ENCODE results near the gene TOMM40.
"Not testable (repeated sequence)": the region's sequence is repeated elsewhere in the genome, so short reads cannot be mapped to it uniquely, and the experiment has no call there.

Gene TOMM40

DNA sequence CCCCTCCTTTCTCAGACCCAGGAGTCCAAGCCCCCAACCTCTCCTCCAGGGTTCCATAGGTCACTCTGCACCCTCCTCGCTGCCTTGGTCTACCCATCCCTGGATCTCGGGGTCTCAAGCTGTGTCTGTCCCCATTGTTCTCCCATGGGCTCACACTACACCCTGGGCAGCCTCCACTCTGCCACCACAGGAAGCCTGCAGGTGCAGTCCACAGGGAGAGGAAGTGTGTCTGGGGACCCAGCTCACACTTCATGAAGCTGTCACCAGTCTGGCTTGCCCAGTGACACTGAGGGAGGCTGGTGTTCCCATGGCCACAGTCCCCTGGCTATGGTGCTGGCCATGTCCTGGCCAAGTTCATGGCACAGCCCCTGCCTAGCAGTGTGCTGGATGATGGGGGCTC is 39.6 kb upstream of the TOMM40 start:
- H3K27ac ChIP-seq (ENCODE audit: low read depth, low read length), result no peak overlapping the region
- peaks cover 4 to 62% (median 42%) of the 10 kb centered on the region in 5 donors for H3K4me1 ChIP-seq (ENCODE audit: control insufficient read depth in 5 of 5, insufficient read depth in 5 of 5, low read length in 5 of 5)
- H3K9ac ChIP-seq (ENCODE audit: low read length in 5 of 5), result no peak overlapping the region
- H3K27me3 ChIP-seq (ENCODE audit: control insufficient read depth in 5 of 5, insufficient read depth in 4 of 5, low read length in 5 of 5), result no peaks in the 10 kb centered on the region
- no peak overlapping the region for H3K4me3 ChIP-seq (ENCODE audit: low read depth in 1 of 5, low read length in 5 of 5)
- peaks cover 0 to 10% (median 0%) of the 10 kb centered on the region in 5 donors for H3K36me3 ChIP-seq (ENCODE audit: control insufficient read depth in 5 of 5, insufficient read depth in 5 of 5, low read length in 5 of 5)
- no peaks in the 10 kb centered on the region for H3K9me3 ChIP-seq (ENCODE audit: control insufficient read depth in 5 of 5, low read length in 5 of 5)

DNA sequence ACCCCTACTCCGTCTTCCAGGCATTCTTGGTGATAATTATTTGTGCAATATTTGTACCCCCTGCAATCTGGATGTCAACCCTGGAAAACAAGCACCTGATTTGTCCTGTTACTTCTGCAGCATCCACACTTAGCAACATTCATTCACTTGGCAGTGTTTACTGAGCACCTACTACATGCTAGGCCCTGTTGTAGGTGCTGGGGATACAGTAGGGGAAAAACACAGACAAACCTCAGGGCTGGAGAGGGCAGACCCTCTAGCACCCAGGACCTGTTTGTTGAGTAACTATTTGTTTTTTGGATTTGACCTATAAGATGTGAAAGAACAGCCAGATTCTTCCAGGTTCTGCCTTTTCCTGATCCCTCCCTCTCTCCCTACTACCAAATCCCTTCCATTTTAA is 35.4 kb upstream of the TOMM40 start:
- Histone ChIP-seq H3K27me3 (ENCODE audit: control insufficient read depth in 5 of 5, insufficient read depth in 4 of 5, low read length in 5 of 5) (no peaks in the 10 kb centered on the region), H3K9ac (ENCODE audit: low read length in 5 of 5) (no peak overlapping the region), H3K36me3 (ENCODE audit: control insufficient read depth in 5 of 5, insufficient read depth in 5 of 5, low read length in 5 of 5) (peaks cover 0 to 11% (median 3%) of the 10 kb centered on the region in 5 donors), H3K4me3 (ENCODE audit: low read depth in 1 of 5, low read length in 5 of 5) (no peak overlapping the region), H3K27ac (ENCODE audit: low read depth, low read length) (peak overlapping the region; percentile 17), H3K4me1 (ENCODE audit: control insufficient read depth in 5 of 5, insufficient read depth in 5 of 5, low read length in 5 of 5) (peaks cover 0 to 47% (median 14%) of the 10 kb centered on the region in 5 donors), H3K9me3 (ENCODE audit: control insufficient read depth in 5 of 5, low read length in 5 of 5) (no peaks in the 10 kb centered on the region)

DNA sequence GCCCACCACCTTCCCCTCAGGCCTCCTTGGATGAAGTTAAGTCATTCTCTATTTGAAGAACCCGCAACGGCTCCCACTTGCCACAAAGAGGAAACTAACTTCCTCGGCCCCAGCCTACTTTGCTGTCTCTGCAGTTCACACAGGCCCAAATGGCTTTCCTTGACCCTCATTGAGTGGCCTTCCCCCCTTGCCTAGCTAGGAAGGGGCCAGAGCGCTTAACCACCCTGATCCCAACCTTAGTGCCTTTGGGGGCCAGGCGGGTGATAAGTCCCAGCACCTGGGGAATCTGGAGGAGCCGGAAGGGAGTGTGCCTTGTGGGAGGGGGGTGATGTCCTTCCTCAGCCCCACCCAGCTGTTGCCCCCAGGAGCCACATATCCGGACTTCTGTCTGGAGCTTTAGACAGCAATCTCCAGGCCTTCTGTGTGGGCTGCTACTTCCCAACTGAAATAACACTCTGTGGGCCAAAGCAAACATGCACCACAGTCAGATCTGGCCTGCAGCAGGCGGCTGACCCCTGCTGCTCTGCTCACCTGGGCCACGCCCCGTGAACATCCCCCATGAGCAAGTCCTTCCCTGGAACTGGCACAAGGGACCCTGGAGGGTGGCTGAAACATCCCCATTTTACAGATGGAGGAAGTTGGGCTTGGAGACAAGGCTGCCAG is 34.5 kb upstream of the TOMM40 start:
- Histone ChIP-seq H3K27ac (ENCODE audit: low read depth, low read length) (peak overlapping the region; percentile 17), H3K27me3 (ENCODE audit: control insufficient read depth in 5 of 5, insufficient read depth in 4 of 5, low read length in 5 of 5) (no peaks in the 10 kb centered on the region), H3K9me3 (ENCODE audit: control insufficient read depth in 5 of 5, low read length in 5 of 5) (no peaks in the 10 kb centered on the region), H3K4me1 (ENCODE audit: control insufficient read depth in 5 of 5, insufficient read depth in 5 of 5, low read length in 5 of 5) (peaks cover 0 to 41% (median 11%) of the 10 kb centered on the region in 5 donors), H3K36me3 (ENCODE audit: control insufficient read depth in 5 of 5, insufficient read depth in 5 of 5, low read length in 5 of 5) (peaks cover 0 to 9% (median 3%) of the 10 kb centered on the region in 5 donors), H3K9ac (ENCODE audit: low read length in 5 of 5) (peak overlapping the region in 1 of 5 donors; percentile 8), H3K4me3 (ENCODE audit: low read depth in 1 of 5, low read length in 5 of 5) (no peak overlapping the region)

DNA sequence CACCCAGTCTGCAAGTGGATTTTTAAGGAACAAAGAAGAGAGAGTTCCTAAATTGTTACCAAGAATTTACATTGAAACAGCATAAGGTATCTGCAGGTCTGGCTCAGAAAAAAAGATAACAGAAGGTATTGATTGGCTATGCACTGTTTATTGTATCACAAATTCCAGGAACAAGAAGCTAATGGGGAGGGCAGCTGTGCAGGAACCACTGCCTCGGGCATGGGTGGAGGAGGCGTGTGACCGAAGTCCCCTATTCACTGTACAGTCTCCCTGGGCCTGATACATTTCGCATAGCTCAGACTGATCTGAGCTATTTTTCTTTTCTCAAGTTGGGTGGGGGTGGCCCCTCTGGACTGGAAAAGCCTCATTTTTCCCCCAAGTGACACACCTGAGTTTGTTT is 33.2 kb upstream of the TOMM40 start:
- H3K4me1 ChIP-seq (ENCODE audit: control insufficient read depth in 5 of 5, insufficient read depth in 5 of 5, low read length in 5 of 5), result peaks cover 0 to 38% (median 11%) of the 10 kb centered on the region in 5 donors
- no peak overlapping the region for H3K27ac ChIP-seq (ENCODE audit: low read depth, low read length)
- H3K4me3 ChIP-seq (ENCODE audit: low read depth in 1 of 5, low read length in 5 of 5), result no peak overlapping the region
- H3K9ac ChIP-seq (ENCODE audit: low read length in 5 of 5), result no peak overlapping the region
- H3K9me3 ChIP-seq (ENCODE audit: control insufficient read depth in 5 of 5, low read length in 5 of 5), result no peaks in the 10 kb centered on the region
- H3K27me3 ChIP-seq (ENCODE audit: control insufficient read depth in 5 of 5, insufficient read depth in 4 of 5, low read length in 5 of 5), result no peaks in the 10 kb centered on the region
- H3K36me3 ChIP-seq (ENCODE audit: control insufficient read depth in 5 of 5, insufficient read depth in 5 of 5, low read length in 5 of 5), result peaks cover 0 to 7% (median 3%) of the 10 kb centered on the region in 5 donors

DNA sequence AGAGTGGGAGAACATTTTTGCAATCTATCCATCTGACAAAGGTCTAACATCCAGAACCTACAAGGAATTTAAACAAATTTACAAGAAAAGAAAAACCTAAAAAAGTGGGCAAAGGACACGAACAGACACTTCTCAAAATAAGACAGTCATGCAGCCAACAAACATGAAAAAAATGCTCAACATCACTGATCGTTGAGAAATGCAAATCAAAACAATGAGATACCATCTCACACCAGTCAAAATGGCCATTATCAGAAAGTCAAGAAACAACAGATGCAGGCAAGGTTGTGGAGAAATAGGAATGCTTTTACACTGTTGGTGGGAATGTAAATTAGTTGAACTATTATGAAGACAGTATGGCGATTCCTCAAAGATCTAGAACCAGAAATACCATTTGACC is 29.5 kb upstream of the TOMM40 start:
- Histone ChIP-seq H3K36me3 (ENCODE audit: control insufficient read depth in 5 of 5, insufficient read depth in 5 of 5, low read length in 5 of 5) (peaks cover 0 to 18% (median 12%) of the 10 kb centered on the region in 5 donors), H3K4me1 (ENCODE audit: control insufficient read depth in 5 of 5, insufficient read depth in 5 of 5, low read length in 5 of 5) (peaks cover 0 to 34% (median 6%) of the 10 kb centered on the region in 5 donors)
- H3K9me3 ChIP-seq (ENCODE audit: control insufficient read depth in 5 of 5, low read length in 5 of 5); H3K27me3 ChIP-seq (ENCODE audit: control insufficient read depth in 5 of 5, insufficient read depth in 4 of 5, low read length in 5 of 5); H3K27ac ChIP-seq (ENCODE audit: low read depth, low read length); H3K4me3 ChIP-seq (ENCODE audit: low read depth in 1 of 5, low read length in 5 of 5); H3K9ac ChIP-seq (ENCODE audit: low read length in 5 of 5): not testable (repeated sequence)

DNA sequence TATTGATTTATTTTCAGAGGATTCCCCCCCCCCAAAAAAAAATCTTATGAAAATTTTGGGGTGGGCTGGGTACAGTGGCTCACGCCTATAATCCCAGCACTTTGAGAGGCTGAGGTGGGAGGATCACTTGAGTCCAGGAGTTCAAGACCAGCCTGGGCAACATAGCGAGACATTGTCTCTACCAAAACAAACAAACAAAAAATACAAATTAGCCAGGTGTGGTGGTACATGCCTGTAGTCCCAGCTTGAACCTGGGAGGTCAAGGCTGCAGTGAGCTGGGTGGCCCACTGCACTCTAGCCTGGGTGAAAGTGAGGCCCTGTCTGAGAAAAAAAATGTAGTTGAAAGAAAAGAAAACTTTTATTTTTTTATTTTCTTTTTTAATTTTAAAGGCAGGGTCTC is 27.1 kb upstream of the TOMM40 start:
- Histone ChIP-seq H3K9ac (ENCODE audit: low read length in 5 of 5) (no peak overlapping the region), H3K27me3 (ENCODE audit: control insufficient read depth in 5 of 5, insufficient read depth in 4 of 5, low read length in 5 of 5) (no peaks in the 10 kb centered on the region), H3K9me3 (ENCODE audit: control insufficient read depth in 5 of 5, low read length in 5 of 5) (no peaks in the 10 kb centered on the region), H3K36me3 (ENCODE audit: control insufficient read depth in 5 of 5, insufficient read depth in 5 of 5, low read length in 5 of 5) (peaks cover 0 to 26% (median 17%) of the 10 kb centered on the region in 5 donors), H3K4me1 (ENCODE audit: control insufficient read depth in 5 of 5, insufficient read depth in 5 of 5, low read length in 5 of 5) (peaks cover 0 to 32% (median 0%) of the 10 kb centered on the region in 5 donors), H3K27ac (ENCODE audit: low read depth, low read length) (no peak overlapping the region), H3K4me3 (ENCODE audit: low read depth in 1 of 5, low read length in 5 of 5) (no peak overlapping the region)

DNA sequence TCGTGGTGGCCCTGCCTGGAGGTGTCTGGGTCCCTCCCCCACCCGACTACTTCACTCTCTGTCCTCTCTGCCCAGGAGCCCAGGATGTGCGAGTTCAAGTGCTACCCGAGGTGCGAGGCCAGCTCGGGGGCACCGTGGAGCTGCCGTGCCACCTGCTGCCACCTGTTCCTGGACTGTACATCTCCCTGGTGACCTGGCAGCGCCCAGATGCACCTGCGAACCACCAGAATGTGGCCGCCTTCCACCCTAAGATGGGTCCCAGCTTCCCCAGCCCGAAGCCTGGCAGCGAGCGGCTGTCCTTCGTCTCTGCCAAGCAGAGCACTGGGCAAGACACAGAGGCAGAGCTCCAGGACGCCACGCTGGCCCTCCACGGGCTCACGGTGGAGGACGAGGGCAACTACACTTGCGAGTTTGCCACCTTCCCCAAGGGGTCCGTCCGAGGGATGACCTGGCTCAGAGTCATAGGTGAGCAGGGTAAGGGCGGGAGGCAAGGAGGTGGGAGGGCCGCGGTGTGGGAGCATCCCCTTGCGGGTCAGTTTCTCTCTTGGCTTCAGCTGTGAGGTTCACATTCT is 25.8 kb upstream of the TOMM40 start:
- Histone ChIP-seq H3K4me1 (ENCODE audit: control insufficient read depth in 5 of 5, insufficient read depth in 5 of 5, low read length in 5 of 5) (peaks cover 2 to 34% (median 8%) of the 10 kb centered on the region in 5 donors), H3K9ac (ENCODE audit: low read length in 5 of 5) (no peak overlapping the region), H3K27ac (ENCODE audit: low read depth, low read length) (peak overlapping the region; percentile 44), H3K4me3 (ENCODE audit: low read depth in 1 of 5, low read length in 5 of 5) (no peak overlapping the region), H3K36me3 (ENCODE audit: control insufficient read depth in 5 of 5, insufficient read depth in 5 of 5, low read length in 5 of 5) (peaks cover 0 to 26% (median 14%) of the 10 kb centered on the region in 5 donors), H3K27me3 (ENCODE audit: control insufficient read depth in 5 of 5, insufficient read depth in 4 of 5, low read length in 5 of 5) (no peaks in the 10 kb centered on the region), H3K9me3 (ENCODE audit: control insufficient read depth in 5 of 5, low read length in 5 of 5) (no peaks in the 10 kb centered on the region)

DNA sequence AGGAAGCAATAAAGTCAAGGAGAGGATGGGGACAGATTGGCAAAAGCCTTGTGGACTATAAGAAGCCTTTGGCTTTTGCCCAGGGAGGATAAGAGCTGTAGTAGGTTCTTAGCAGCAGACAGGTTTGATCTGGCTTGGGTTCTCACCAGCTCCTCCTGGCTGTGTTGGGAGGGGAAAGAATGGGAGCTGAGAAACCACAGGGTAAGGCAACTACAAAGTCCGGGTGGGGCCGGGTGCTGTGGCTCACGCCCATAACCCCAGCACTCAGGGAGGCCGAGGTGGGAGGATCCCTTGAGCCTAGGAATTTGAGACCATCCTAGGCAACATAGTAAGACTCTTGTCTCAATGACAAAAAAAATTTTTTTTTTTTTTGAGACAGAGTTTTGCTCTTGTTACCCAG is 24.4 kb upstream of the TOMM40 start:
- H3K9me3 ChIP-seq (ENCODE audit: control insufficient read depth in 5 of 5, low read length in 5 of 5), result no peaks in the 10 kb centered on the region

DNA sequence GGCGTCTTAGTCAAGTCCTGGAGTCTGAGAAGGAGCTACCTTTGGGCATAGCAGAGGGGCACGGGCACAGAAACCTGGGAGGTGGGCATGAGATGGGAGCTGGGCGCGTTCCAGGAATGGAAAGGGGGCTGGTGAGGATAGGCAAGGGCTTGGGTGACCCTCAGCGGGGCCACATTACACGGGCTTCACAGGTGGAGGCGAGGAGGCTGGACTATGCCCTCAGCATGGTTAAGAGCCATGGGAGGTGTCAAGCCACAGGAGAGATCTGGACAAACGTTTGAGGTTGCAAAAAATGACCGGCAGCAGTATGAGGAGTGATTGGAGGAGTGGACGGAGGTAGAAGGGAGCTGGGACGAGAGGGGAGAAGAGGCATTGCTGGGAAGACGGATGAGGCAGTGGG is 23.5 kb upstream of the TOMM40 start:
- Histone ChIP-seq H3K9ac (ENCODE audit: low read length in 5 of 5) (no peak overlapping the region), H3K9me3 (ENCODE audit: control insufficient read depth in 5 of 5, low read length in 5 of 5) (no peaks in the 10 kb centered on the region), H3K27me3 (ENCODE audit: control insufficient read depth in 5 of 5, insufficient read depth in 4 of 5, low read length in 5 of 5) (no peaks in the 10 kb centered on the region), H3K27ac (ENCODE audit: low read depth, low read length) (peak overlapping the region; percentile 58), H3K4me1 (ENCODE audit: control insufficient read depth in 5 of 5, insufficient read depth in 5 of 5, low read length in 5 of 5) (peaks cover 2 to 47% (median 13%) of the 10 kb centered on the region in 5 donors), H3K4me3 (ENCODE audit: low read depth in 1 of 5, low read length in 5 of 5) (no peak overlapping the region), H3K36me3 (ENCODE audit: control insufficient read depth in 5 of 5, insufficient read depth in 5 of 5, low read length in 5 of 5) (peaks cover 3 to 38% (median 27%) of the 10 kb centered on the region in 5 donors)

More for the DNA sequence above, 24.4 kb upstream of the TOMM40 start:
- peaks cover 2 to 39% (median 10%) of the 10 kb centered on the region in 5 donors for H3K4me1 ChIP-seq (ENCODE audit: control insufficient read depth in 5 of 5, insufficient read depth in 5 of 5, low read length in 5 of 5)
- no peak overlapping the region for H3K9ac ChIP-seq (ENCODE audit: low read length in 5 of 5)
- H3K36me3 ChIP-seq (ENCODE audit: control insufficient read depth in 5 of 5, insufficient read depth in 5 of 5, low read length in 5 of 5), result peaks cover 0 to 29% (median 18%) of the 10 kb centered on the region in 5 donors
- no peak overlapping the region for H3K4me3 ChIP-seq (ENCODE audit: low read depth in 1 of 5, low read length in 5 of 5)
- no peaks in the 10 kb centered on the region for H3K27me3 ChIP-seq (ENCODE audit: control insufficient read depth in 5 of 5, insufficient read depth in 4 of 5, low read length in 5 of 5)
- H3K27ac ChIP-seq (ENCODE audit: low read depth, low read length), result peak overlapping the region; percentile 44

DNA sequence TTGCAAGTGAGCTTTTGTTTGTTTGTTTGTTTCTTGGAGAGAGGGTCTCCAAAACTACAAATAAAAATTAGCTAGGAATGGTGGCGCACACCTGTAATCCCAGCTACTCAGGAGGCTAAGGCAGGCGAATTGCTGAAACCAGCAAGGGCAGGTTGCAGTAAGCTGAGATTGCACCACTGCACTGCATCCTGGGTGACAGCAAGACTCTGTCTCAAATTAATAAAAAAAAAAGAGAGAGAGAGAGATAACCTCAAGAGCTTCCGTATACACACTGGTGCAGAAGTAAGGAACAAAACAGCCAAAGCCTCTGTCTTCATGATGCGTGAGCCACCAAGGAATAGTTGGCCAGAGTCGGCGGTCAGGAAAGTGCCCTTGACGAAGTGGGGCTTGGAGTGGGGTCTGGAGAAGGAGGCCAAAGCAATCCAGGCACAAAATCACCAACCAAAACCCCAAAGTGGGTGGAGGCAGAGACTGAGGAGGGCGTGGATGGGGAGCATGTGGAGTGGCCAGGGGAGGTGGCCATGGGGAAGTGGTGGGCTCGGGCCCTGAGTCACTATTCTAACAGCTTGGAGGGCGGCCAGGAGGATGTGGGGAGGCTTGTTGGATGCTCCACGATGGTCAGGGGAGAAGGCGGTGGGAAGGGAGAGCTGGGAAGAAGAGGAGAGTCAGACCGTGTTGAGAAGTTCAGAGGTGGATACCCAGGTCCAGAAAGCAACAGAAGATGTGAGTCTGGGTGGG is 21.2 kb upstream of the TOMM40 start:
- peaks cover 3 to 59% (median 47%) of the 10 kb centered on the region in 5 donors for H3K36me3 ChIP-seq (ENCODE audit: control insufficient read depth in 5 of 5, insufficient read depth in 5 of 5, low read length in 5 of 5)
- peak overlapping the region; percentile 76 for H3K27ac ChIP-seq (ENCODE audit: low read depth, low read length)
- peak overlapping the region in 3 of 5 donors; percentile 19 to 48 (median 34) for H3K9ac ChIP-seq (ENCODE audit: low read length in 5 of 5)

More for the DNA sequence above, 21.2 kb upstream of the TOMM40 start:
- Histone ChIP-seq H3K27me3 (ENCODE audit: control insufficient read depth in 5 of 5, insufficient read depth in 4 of 5, low read length in 5 of 5) (no peaks in the 10 kb centered on the region), H3K9me3 (ENCODE audit: control insufficient read depth in 5 of 5, low read length in 5 of 5) (no peaks in the 10 kb centered on the region), H3K4me1 (ENCODE audit: control insufficient read depth in 5 of 5, insufficient read depth in 5 of 5, low read length in 5 of 5) (peaks cover 2 to 58% (median 16%) of the 10 kb centered on the region in 5 donors), H3K4me3 (ENCODE audit: low read depth in 1 of 5, low read length in 5 of 5) (no peak overlapping the region)

All from subcutaneous abdominal adipose tissue (tissue), 5 donors.